PFSK-1 (cell line): Measurements from ENCODE around the gene PRICKLE4.

Experiments used
- FOXP2 ChIP-seq: optimal IDR thresholded peaks from 2 replicates; pipeline ENCODE3; 2011; ENCODE audit warnings: borderline replicate concordance, control low read depth, inconsistent platforms; ENCODE audit not compliant: insufficient read depth; ENCODE audit errors: extremely low read length, extremely low read depth
- POLR2AphosphoS5 ChIP-seq: IDR thresholded peaks from 2 replicates; pipeline ENCODE4 v1.6.1; 2012; ENCODE audit warnings: low read depth, mild to moderate bottlenecking, control low read depth, low read length, moderate library complexity
- SIN3A ChIP-seq: IDR thresholded peaks from 2 replicates; pipeline ENCODE4 v1.6.1; 2012; ENCODE audit warnings: mild to moderate bottlenecking, low read length, moderate library complexity, borderline replicate concordance; ENCODE audit not compliant: insufficient read depth
- TAF1 ChIP-seq: IDR thresholded peaks from 2 replicates; pipeline ENCODE4 v1.6.1; 2012; ENCODE audit warnings: low read length, control low read depth, borderline replicate concordance; ENCODE audit not compliant: insufficient read depth
- TF ChIP-seq, protein P1 (sequence below), 2 experiments: IDR thresholded peaks; 2 replicates each; pipeline versions ENCODE4 v1.6.1 to v1.8.0; 2011 to 2012; ENCODE audit warnings: low read depth in 2 of 2, low read length in 2 of 2, control low read depth in 1 of 2, inconsistent platforms in 1 of 2, mild to moderate bottlenecking in 1 of 2, moderate library complexity in 1 of 2; ENCODE audit not compliant: insufficient read depth in 1 of 2

Gene PRICKLE4

DNA sequence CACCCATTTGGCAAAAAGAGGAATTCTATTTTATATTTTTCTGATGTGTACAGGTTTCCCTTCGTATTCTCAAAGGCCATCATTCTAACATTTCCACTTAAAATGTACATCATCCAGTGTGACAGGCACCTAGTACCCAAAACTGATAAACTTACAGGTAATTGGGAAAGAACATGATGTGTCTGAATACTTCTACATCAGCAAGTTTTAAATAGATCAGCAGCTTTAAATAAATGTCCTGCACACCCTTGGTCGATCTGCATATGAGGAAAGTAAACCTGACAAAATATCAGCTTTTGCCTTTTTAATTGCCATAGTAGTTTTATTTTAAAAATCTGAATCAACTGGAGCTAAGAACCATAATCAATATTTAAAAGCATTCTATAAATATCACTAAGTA lies 33.4 kb downstream of the PRICKLE4 start:
- no peak for TF ChIP-seq FOXP2
- TF ChIP-seq TAF1 = no peak
- TF ChIP-seq, protein P1, sequence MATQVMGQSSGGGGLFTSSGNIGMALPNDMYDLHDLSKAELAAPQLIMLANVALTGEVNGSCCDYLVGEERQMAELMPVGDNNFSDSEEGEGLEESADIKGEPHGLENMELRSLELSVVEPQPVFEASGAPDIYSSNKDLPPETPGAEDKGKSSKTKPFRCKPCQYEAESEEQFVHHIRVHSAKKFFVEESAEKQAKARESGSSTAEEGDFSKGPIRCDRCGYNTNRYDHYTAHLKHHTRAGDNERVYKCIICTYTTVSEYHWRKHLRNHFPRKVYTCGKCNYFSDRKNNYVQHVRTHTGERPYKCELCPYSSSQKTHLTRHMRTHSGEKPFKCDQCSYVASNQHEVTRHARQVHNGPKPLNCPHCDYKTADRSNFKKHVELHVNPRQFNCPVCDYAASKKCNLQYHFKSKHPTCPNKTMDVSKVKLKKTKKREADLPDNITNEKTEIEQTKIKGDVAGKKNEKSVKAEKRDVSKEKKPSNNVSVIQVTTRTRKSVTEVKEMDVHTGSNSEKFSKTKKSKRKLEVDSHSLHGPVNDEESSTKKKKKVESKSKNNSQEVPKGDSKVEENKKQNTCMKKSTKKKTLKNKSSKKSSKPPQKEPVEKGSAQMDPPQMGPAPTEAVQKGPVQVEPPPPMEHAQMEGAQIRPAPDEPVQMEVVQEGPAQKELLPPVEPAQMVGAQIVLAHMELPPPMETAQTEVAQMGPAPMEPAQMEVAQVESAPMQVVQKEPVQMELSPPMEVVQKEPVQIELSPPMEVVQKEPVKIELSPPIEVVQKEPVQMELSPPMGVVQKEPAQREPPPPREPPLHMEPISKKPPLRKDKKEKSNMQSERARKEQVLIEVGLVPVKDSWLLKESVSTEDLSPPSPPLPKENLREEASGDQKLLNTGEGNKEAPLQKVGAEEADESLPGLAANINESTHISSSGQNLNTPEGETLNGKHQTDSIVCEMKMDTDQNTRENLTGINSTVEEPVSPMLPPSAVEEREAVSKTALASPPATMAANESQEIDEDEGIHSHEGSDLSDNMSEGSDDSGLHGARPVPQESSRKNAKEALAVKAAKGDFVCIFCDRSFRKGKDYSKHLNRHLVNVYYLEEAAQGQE (IDR thresholded peaks at IDR 0.05; ENCODE audit: insufficient read depth in 1 of 2, low read depth in 2 of 2, low read length in 2 of 2) = no peak
- TF ChIP-seq SIN3A = no peak
- TF ChIP-seq POLR2AphosphoS5 = no peak

DNA sequence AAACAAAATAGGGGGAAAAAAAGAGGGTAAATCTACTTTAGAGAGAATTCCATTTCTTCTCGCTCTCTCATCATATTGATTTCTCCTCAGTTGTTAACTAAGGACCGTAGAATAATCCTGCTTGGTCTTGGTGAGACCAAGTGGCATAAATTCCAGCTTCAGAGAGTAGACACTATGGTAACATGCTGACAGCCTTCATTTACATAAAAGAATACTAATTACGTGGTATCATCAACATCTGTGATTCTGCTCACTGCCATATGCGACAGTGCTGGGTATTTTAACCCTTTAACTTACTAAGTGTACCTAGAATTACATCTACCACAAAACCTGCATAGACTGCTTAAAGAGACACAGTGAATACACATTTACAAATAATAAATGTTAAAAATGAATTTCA lies 34.0 kb downstream of the PRICKLE4 start:
- no peak for TF ChIP-seq FOXP2
- TF ChIP-seq TAF1 = no peak
- TF ChIP-seq, protein P1 (IDR thresholded peaks at IDR 0.05; ENCODE audit: insufficient read depth in 1 of 2, low read depth in 2 of 2, low read length in 2 of 2) = no peak
- no peak for TF ChIP-seq POLR2AphosphoS5
- no peak for TF ChIP-seq SIN3A

DNA sequence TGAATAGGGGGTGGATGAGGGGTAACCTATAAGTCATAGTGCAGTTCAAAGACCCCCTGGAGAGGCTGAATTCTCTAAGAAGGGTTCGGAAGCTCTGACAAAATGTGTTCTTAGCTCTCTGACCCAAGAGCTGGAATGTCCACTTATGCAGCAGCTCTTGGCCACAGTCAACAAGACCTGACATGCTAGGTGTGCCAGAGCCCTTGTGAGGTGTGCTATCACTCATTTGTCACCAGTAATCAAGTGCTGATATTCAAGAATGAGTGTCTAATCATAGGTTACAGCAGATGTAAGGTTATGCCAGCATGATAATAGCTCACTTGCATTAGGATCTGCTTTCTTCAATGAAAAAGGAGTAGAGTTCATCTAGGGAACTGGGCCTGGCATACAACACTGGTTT lies 35.0 kb downstream of the PRICKLE4 start:
- no peak for TF ChIP-seq SIN3A
- TF ChIP-seq TAF1 = no peak
- TF ChIP-seq, protein P1 (IDR thresholded peaks at IDR 0.05; ENCODE audit: insufficient read depth in 1 of 2, low read depth in 2 of 2, low read length in 2 of 2) = no peak
- TF ChIP-seq FOXP2 = no peak
- no peak for TF ChIP-seq POLR2AphosphoS5

DNA sequence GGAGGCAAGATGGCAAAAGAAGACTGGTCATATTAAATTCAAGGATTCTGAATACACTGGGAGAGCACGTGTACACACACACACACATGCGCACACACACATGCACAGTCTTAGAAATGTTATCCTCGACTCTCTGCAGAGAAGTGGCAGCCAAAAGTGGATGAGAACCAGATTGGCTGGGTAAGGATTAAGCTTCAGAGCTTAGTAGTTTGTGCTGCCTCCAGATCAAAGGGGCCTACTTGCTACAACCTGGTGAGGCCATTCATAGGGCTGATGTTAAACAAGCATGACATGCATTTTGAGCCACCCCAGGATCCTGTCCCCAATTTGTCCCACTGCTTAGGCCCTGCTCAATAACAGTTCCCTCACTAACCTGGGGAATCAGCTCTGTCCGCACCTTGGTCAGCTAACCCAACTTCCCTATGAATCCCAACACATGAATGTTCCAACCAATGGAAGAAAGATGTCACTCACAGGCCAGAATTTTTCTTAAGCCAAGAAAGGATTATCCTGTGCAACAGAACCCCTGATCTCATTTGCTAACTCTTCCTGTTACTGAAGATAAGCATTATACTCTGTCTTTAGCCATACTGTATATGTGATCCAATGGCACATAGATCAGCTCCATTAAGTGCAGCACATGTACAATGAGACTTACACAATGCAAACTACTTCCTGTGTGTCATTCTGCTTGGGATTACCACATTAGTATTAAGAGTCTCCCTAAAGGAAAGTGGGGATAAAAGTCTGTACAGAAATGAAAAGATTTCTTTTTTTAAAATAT lies 37.9 kb downstream of the PRICKLE4 start:
- TF ChIP-seq FOXP2 (no peak), SIN3A (no peak), POLR2AphosphoS5 (no peak), TAF1 (no peak)
- TF ChIP-seq, protein P1 (IDR thresholded peaks at IDR 0.05; ENCODE audit: insufficient read depth in 1 of 2, low read depth in 2 of 2, low read length in 2 of 2) = no peak
